GM19324 (cell line): ENCODE results near the gene PROCA1.
"Not testable (repeated sequence)": the region's sequence is repeated elsewhere in the genome, so short reads cannot be mapped to it uniquely, and the experiment has no call there.

Source experiments
- ATAC-seq: cut with Tn5 transposase; IDR thresholded peaks from one replicate; pipeline ENCODE4 v1.9.1; 2021; ENCODE audit warnings: mild to moderate bottlenecking, moderate library complexity; ENCODE audit not compliant: unreplicated experiment, low FRiP score

The PROCA1 gene

GRCh38 chr17:28726226-28726626, 14.5 kb upstream of the PROCA1 start, which contains the start of gene TLCD1:
Gene TLCD1 (minus strand): TSS chr17:28726233. CDS start chr17:28726097, 136 bp downstream.
- peak; percentile 13 for ATAC-seq

- ATAC-seq: peak; percentile 3
These were observed 14.1 kb upstream of the PROCA1 start for GRCh38 chr17:28725660-28726225.

GRCh38 chr17:28725166-28725659, 13.5 kb upstream of the PROCA1 start:
- ATAC-seq: no peak

- no peak for ATAC-seq
These were observed 12.9 kb upstream of the PROCA1 start for GRCh38 chr17:28724500-28725165.

- ATAC-seq: not testable (repeated sequence)
These were observed 12.3 kb upstream of the PROCA1 start for GRCh38 chr17:28723836-28724499.

- ATAC-seq: no peak
These were observed 11.6 kb upstream of the PROCA1 start for GRCh38 chr17:28723159-28723835.

- ATAC-seq: no peak
These were observed 10.9 kb upstream of the PROCA1 start for GRCh38 chr17:28722417-28723158.

- ATAC-seq: not testable (repeated sequence)
These were observed 9.3 kb upstream of the PROCA1 start for GRCh38 chr17:28720997-28721329.

- no peak for ATAC-seq
These were observed 8.7 kb upstream of the PROCA1 start for GRCh38 chr17:28720247-28720996.

- no peak for ATAC-seq
These were observed 7.3 kb upstream of the PROCA1 start for GRCh38 chr17:28719021-28719433.

- ATAC-seq: no peak
These were observed 6.8 kb upstream of the PROCA1 start for GRCh38 chr17:28718333-28719020.

GRCh38 chr17:28717578-28718332, 6.1 kb upstream of the PROCA1 start, which contains the start of gene RAB34:
Gene RAB34 (minus strand): TSS chr17:28717868. CDS start chr17:28717266, 602 bp downstream.
- ATAC-seq: no peak

- ATAC-seq: no peak
These were observed 5.3 kb upstream of the PROCA1 start for GRCh38 chr17:28716740-28717577.

- ATAC-seq: no peak
These were observed 3.5 kb upstream of the PROCA1 start for GRCh38 chr17:28715217-28715616.

- no peak for ATAC-seq
These were observed 2.6 kb upstream of the PROCA1 start for GRCh38 chr17:28714281-28714680.

- ATAC-seq: no peak
These were observed 1.2 kb upstream of the PROCA1 start for GRCh38 chr17:28712705-28713415.
